ENCODE data around the gene STX11. TPM values are rescaled to one million over a fixed set of nuclear protein-coding genes. Genes with fewer than 3 reads are reported as not detected.

STX11 gene
- total and polyA plus RNA-seq, 2 of the 13 experiments (the other 11 are each of a cell fraction or from before 2014, with no cell fraction given), result 0.03 TPM; not detected in 1

DNA sequence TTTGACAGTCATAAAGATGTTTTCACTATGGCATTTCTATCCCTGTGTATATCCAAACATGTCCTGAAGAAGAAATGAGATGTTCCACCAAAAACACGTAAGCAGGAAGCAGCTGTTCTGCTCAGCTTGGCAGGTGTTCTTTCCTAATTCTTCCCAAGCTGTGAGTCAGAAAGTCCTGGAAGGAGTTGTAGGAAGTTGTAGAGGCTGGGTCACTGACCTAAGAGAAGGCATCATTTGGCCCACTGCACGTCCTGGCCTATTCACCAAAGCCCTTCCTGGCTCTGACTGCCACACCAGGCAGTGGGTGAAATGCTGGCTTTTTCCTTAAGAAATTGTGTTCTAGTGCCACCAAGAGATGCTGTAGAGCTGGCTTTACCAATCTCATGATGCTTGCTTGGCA lies 40.3 kb downstream of the STX11 start:
- ATAC-seq, result no peak
- H3K27me3 ChIP-seq (ENCODE audit: control insufficient read depth in 1 of 2, insufficient read depth in 2 of 2, low read length in 2 of 2), result no peaks in the 10 kb centered on the region
- H3K9ac ChIP-seq (ENCODE audit: insufficient read depth, low read depth, low read length), result no peak overlapping the region
- H2AFZ ChIP-seq (ENCODE audit: low read length), result no peak overlapping the region
- no peak for FAIRE-seq
- H3K4me2 ChIP-seq (ENCODE audit: low read depth, low read length), result no peak overlapping the region
- no peaks in the 10 kb centered on the region for H3K4me1 ChIP-seq (ENCODE audit: insufficient read depth, low read length)
- H3K79me2 ChIP-seq (ENCODE audit: insufficient read depth, low read length), result no peaks in the 10 kb centered on the region
- ChIA-PET POLR2A (no interaction called here), CTCF (ENCODE audit: low intra/inter-chr PET ratio, low total read pairs) (no interaction called here)
- in situ Hi-C loops (cut with HindIII; ENCODE audit: extremely low pct_ligation_motif_present, low pct_unique_long_range_greater_than_20kb) (no loop called here), intact Hi-C loops (cut with micrococcal nuclease; ENCODE audit: unreplicated experiment) (no loop called here)
- no peaks in the 10 kb centered on the region for H3K9me3 ChIP-seq (ENCODE audit: low read length)
- BruUV-seq (replicated peaks), result no TSS peak
- no peak overlapping the region for H3K4me3 ChIP-seq (replicated peaks in 1 of 3; ENCODE audit: insufficient read depth in 1 of 3, low read depth in 2 of 3, low read length in 3 of 3)
- no peak overlapping the region for H3K27ac ChIP-seq (ENCODE audit: extremely low read length, insufficient read depth, low read length)
- DNase-seq (ENCODE audit: low spot score), result no peak
- TF ChIP-seq NFKBIZ (CRISPR knock-in tag; IDR thresholded peaks at IDR 0.05) (no peak), POLR2AphosphoS2 (IDR thresholded peaks at IDR 0.05; ENCODE audit: low read depth, low read length) (no peak), MED8 (CRISPR knock-in tag; IDR thresholded peaks at IDR 0.05; ENCODE audit: insufficient replicate concordance) (no peak), MTF1 (CRISPR knock-in tag; IDR thresholded peaks at IDR 0.05) (no peak), ERF (CRISPR knock-in tag; IDR thresholded peaks at IDR 0.05) (no peak), ZNF781 (CRISPR knock-in tag; IDR thresholded peaks at IDR 0.05; ENCODE audit: borderline replicate concordance, not compliant biosample characterization) (no peak), PCBP1 (IDR thresholded peaks at IDR 0.05; ENCODE audit: borderline replicate concordance, low read depth, low read length) (no peak), KAT8 (CRISPR knock-in tag; IDR thresholded peaks at IDR 0.05) (no peak), RFX5 (IDR thresholded peaks at IDR 0.05; ENCODE audit: low read depth, low read length) (no peak), ASH2L (IDR thresholded peaks at IDR 0.05; ENCODE audit: insufficient read length, low read depth, low read length) (no peak), ZIK1 (CRISPR knock-in tag; IDR thresholded peaks at IDR 0.05; ENCODE audit: borderline replicate concordance, low read depth) (no peak)
- TF ChIP-seq, protein P1, sequence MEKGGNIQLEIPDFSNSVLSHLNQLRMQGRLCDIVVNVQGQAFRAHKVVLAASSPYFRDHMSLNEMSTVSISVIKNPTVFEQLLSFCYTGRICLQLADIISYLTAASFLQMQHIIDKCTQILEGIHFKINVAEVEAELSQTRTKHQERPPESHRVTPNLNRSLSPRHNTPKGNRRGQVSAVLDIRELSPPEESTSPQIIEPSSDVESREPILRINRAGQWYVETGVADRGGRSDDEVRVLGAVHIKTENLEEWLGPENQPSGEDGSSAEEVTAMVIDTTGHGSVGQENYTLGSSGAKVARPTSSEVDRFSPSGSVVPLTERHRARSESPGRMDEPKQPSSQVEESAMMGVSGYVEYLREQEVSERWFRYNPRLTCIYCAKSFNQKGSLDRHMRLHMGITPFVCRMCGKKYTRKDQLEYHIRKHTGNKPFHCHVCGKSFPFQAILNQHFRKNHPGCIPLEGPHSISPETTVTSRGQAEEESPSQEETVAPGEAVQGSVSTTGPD (CRISPR knock-in tag; IDR thresholded peaks at IDR 0.05), result no peak
- TF ChIP-seq, protein P2, sequence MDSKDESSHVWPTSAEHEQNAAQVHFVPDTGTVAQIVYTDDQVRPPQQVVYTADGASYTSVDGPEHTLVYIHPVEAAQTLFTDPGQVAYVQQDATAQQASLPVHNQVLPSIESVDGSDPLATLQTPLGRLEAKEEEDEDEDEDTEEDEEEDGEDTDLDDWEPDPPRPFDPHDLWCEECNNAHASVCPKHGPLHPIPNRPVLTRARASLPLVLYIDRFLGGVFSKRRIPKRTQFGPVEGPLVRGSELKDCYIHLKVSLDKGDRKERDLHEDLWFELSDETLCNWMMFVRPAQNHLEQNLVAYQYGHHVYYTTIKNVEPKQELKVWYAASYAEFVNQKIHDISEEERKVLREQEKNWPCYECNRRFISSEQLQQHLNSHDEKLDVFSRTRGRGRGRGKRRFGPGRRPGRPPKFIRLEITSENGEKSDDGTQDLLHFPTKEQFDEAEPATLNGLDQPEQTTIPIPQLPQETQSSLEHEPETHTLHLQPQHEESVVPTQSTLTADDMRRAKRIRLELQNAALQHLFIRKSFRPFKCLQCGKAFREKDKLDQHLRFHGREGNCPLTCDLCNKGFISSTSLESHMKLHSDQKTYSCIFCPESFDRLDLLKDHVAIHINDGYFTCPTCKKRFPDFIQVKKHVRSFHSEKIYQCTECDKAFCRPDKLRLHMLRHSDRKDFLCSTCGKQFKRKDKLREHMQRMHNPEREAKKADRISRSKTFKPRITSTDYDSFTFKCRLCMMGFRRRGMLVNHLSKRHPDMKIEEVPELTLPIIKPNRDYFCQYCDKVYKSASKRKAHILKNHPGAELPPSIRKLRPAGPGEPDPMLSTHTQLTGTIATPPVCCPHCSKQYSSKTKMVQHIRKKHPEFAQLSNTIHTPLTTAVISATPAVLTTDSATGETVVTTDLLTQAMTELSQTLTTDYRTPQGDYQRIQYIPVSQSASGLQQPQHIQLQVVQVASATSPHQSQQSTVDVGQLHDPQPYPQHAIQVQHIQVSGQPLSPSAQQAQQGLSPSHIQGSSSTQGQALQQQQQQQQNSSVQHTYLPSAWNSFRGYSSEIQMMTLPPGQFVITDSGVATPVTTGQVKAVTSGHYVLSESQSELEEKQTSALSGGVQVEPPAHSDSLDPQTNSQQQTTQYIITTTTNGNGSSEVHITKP (CRISPR knock-in tag; IDR thresholded peaks at IDR 0.05; ENCODE audit: low read depth), result no peak
- TF ChIP-seq, protein P3, sequence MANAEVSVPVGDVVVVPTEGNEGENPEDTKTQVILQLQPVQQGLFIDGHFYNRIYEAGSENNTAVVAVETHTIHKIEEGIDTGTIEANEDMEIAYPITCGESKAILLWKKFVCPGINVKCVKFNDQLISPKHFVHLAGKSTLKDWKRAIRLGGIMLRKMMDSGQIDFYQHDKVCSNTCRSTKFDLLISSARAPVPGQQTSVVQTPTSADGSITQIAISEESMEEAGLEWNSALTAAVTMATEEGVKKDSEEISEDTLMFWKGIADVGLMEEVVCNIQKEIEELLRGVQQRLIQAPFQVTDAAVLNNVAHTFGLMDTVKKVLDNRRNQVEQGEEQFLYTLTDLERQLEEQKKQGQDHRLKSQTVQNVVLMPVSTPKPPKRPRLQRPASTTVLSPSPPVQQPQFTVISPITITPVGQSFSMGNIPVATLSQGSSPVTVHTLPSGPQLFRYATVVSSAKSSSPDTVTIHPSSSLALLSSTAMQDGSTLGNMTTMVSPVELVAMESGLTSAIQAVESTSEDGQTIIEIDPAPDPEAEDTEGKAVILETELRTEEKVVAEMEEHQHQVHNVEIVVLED (CRISPR knock-in tag; IDR thresholded peaks at IDR 0.05; ENCODE audit: borderline replicate concordance), result no peak
- TF ChIP-seq, protein P4, sequence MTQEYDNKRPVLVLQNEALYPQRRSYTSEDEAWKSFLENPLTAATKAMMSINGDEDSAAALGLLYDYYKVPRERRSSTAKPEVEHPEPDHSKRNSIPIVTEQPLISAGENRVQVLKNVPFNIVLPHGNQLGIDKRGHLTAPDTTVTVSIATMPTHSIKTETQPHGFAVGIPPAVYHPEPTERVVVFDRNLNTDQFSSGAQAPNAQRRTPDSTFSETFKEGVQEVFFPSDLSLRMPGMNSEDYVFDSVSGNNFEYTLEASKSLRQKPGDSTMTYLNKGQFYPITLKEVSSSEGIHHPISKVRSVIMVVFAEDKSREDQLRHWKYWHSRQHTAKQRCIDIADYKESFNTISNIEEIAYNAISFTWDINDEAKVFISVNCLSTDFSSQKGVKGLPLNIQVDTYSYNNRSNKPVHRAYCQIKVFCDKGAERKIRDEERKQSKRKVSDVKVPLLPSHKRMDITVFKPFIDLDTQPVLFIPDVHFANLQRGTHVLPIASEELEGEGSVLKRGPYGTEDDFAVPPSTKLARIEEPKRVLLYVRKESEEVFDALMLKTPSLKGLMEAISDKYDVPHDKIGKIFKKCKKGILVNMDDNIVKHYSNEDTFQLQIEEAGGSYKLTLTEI (CRISPR knock-in tag; conservative IDR thresholded peaks at IDR 0.05), result no peak
- TF ChIP-seq, protein P5, sequence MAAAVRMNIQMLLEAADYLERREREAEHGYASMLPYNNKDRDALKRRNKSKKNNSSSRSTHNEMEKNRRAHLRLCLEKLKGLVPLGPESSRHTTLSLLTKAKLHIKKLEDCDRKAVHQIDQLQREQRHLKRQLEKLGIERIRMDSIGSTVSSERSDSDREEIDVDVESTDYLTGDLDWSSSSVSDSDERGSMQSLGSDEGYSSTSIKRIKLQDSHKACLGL (CRISPR knock-in tag; IDR thresholded peaks at IDR 0.05), result no peak
- WGBS (ENCODE audit: low lambda C conversion rate), result 21% methylated on average over 2 of the region's 2 CpGs
- no peaks in the 10 kb centered on the region for H4K20me1 ChIP-seq (ENCODE audit: insufficient read depth, low read length)
- H3K36me3 ChIP-seq (replicated peaks in 1 of 2; ENCODE audit: control insufficient read depth in 1 of 2, insufficient read depth in 2 of 2, low read length in 2 of 2), result no peaks in the 10 kb centered on the region

Measured in HepG2 (cell line).